Measurements from ENCODE around the gene ASIP.

ASIP gene

GRCh38 chr20:34264141-34264540 is 22.9 kb downstream of the ASIP start (continued):
- TF ChIP-seq CREB5 (CRISPR knock-in tag; IDR thresholded peaks at IDR 0.05; ENCODE audit: low read depth) (no peak), BACH2 (CRISPR knock-in tag; IDR thresholded peaks at IDR 0.05; ENCODE audit: borderline replicate concordance) (no peak)

GRCh38 chr20:34268145-34268544 is 26.9 kb downstream of the ASIP start:
- no peak for TF ChIP-seq SNAI2 (CRISPR knock-in tag; IDR thresholded peaks at IDR 0.05)
- TF ChIP-seq CREB5 (CRISPR knock-in tag; IDR thresholded peaks at IDR 0.05; ENCODE audit: low read depth) = no peak
- no peak for TF ChIP-seq ESRRG (CRISPR knock-in tag; IDR thresholded peaks at IDR 0.05)
- no peak for TF ChIP-seq OSR1 (CRISPR knock-in tag; IDR thresholded peaks at IDR 0.05)
- no peak for ATAC-seq

- TF ChIP-seq TSHZ2 (CRISPR knock-in tag; IDR thresholded peaks at IDR 0.05) = no peak
- no peak for TF ChIP-seq ESRRG (CRISPR knock-in tag; IDR thresholded peaks at IDR 0.05)
- no peak for TF ChIP-seq ZC3H10 (CRISPR knock-in tag; IDR thresholded peaks at IDR 0.05)
- TF ChIP-seq SNAI2 (CRISPR knock-in tag; IDR thresholded peaks at IDR 0.05) = no peak
- TF ChIP-seq POU6F1 (CRISPR knock-in tag; IDR thresholded peaks at IDR 0.05; ENCODE audit: borderline replicate concordance, low read depth) = no peak
- TF ChIP-seq ZNF8 (CRISPR knock-in tag; IDR thresholded peaks at IDR 0.05) = no peak
- TF ChIP-seq ZFP3 (CRISPR knock-in tag; IDR thresholded peaks at IDR 0.05) = no peak
- no peak for TF ChIP-seq CREB5 (CRISPR knock-in tag; IDR thresholded peaks at IDR 0.05; ENCODE audit: low read depth)
- no peak for TF ChIP-seq PPARA (CRISPR knock-in tag; IDR thresholded peaks at IDR 0.05; ENCODE audit: borderline replicate concordance)
- TF ChIP-seq ISL1 (CRISPR knock-in tag; IDR thresholded peaks at IDR 0.05) = no peak
- no peak for TF ChIP-seq ZFP30 (CRISPR knock-in tag; IDR thresholded peaks at IDR 0.05)
- TF ChIP-seq CSDC2 (CRISPR knock-in tag; IDR thresholded peaks at IDR 0.05) = no peak
- no peak for TF ChIP-seq TCF4 (CRISPR knock-in tag; IDR thresholded peaks at IDR 0.05; ENCODE audit: borderline replicate concordance)
- TF ChIP-seq ARNTL (CRISPR knock-in tag; IDR thresholded peaks at IDR 0.05; ENCODE audit: borderline replicate concordance, low read depth) = no peak
- TF ChIP-seq CSRNP3 (CRISPR knock-in tag; IDR thresholded peaks at IDR 0.05) = no peak
- no peak for TF ChIP-seq GLIS3 (CRISPR knock-in tag; IDR thresholded peaks at IDR 0.05)
- TF ChIP-seq ZNF565 (CRISPR knock-in tag; conservative IDR thresholded peaks at IDR 0.05; ENCODE audit: low read depth) = no peak
- no peak for ATAC-seq
These were observed 27.8 kb downstream of the ASIP start for GRCh38 chr20:34268851-34269636.

Data from SK-N-SH treated with all-trans-retinoic acid at 6 μM for 48 hours (cell line).